Body of pancreas (tissue), 4 donors: ENCODE results near the gene PLPP1.

Experiments
- POLR2A ChIP-seq, 3 donors: fragments of 450-650 bp; IDR thresholded peaks; one replicate each; pipeline ENCODE4 v1.6.1; 2016; ENCODE audit warnings: antibody characterized with exemption in 3 of 3, mild to moderate bottlenecking in 2 of 3
- TF ChIP-seq, protein P1 (sequence below), 7 experiments: fragments of 450-650 bp in 4 of 7; fragments of 200-600 bp in 3 of 7; sonication (generic) in 3 of 7; IDR thresholded peaks; one replicate each; pipeline ENCODE4 v1.5.1; 2016 to 2019; ENCODE audit warnings: antibody characterized with exemption in 7 of 7

- TF ChIP-seq, protein P1, sequence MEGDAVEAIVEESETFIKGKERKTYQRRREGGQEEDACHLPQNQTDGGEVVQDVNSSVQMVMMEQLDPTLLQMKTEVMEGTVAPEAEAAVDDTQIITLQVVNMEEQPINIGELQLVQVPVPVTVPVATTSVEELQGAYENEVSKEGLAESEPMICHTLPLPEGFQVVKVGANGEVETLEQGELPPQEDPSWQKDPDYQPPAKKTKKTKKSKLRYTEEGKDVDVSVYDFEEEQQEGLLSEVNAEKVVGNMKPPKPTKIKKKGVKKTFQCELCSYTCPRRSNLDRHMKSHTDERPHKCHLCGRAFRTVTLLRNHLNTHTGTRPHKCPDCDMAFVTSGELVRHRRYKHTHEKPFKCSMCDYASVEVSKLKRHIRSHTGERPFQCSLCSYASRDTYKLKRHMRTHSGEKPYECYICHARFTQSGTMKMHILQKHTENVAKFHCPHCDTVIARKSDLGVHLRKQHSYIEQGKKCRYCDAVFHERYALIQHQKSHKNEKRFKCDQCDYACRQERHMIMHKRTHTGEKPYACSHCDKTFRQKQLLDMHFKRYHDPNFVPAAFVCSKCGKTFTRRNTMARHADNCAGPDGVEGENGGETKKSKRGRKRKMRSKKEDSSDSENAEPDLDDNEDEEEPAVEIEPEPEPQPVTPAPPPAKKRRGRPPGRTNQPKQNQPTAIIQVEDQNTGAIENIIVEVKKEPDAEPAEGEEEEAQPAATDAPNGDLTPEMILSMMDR (IDR thresholded peaks at IDR 0.05) = no peak
- TF ChIP-seq POLR2A (IDR thresholded peaks at IDR 0.05) = no peak
These were observed 5.3 kb upstream of the PLPP1 start for GRCh38 chr5:55540024-55540423.
